SJCRH30 (cell line): ENCODE results near the gene CHST3. TPM values are rescaled to one million over a fixed set of nuclear protein-coding genes. Genes with fewer than 3 reads are reported as not detected.

Source experiments
- DNase-seq, 2 experiments: peaks; one replicate each; pipeline ENCODE4 v3.0.0-alpha.2; 2015 to 2020
- H3K27ac ChIP-seq: fragments of 250-450 bp; sonication (Bioruptor Pico); 2 replicates; pipeline ENCODE4 v1.5.1; 2020; ENCODE audit warnings: mild to moderate bottlenecking, moderate library complexity
- H3K27me3 ChIP-seq: fragments of 250-450 bp; sonication (Bioruptor Pico); 2 replicates; pipeline ENCODE4 v1.5.1; 2020; ENCODE audit warnings: mild to moderate bottlenecking, moderate library complexity
- H3K36me3 ChIP-seq: fragments of 250-450 bp; sonication (Bioruptor Pico); 2 replicates; pipeline ENCODE4 v1.5.1; 2020; ENCODE audit warnings: mild to moderate bottlenecking, moderate library complexity
- H3K4me1 ChIP-seq: fragments of 250-450 bp; sonication (Bioruptor Pico); 2 replicates; pipeline ENCODE4 v1.5.1; 2020; ENCODE audit warnings: mild to moderate bottlenecking, moderate library complexity
- H3K4me3 ChIP-seq: fragments of 250-450 bp; sonication (Bioruptor Pico); 2 replicates; pipeline ENCODE4 v1.5.1; 2020; ENCODE audit warnings: mild to moderate bottlenecking, moderate library complexity
- H3K9me3 ChIP-seq: fragments of 250-450 bp; sonication (Bioruptor Pico); replicated peaks from 2 replicates; pipeline ENCODE4 v1.5.1; 2020; ENCODE audit warnings: mild to moderate bottlenecking, moderate library complexity
- total RNA-seq: library from RNA; depleted of rRNA; stranded (reverse); fragments of >200 nt; shearing (Covaris generic); gene quantifications from 2 replicates; pipeline ENCODE4 v1.2.3, GENCODE V29; 2014

Gene CHST3
- total RNA-seq, 1 experiment from 2014 or later, result 10.1 TPM

GRCh38 chr10:71939304-71939703 is 24.9 kb upstream of the CHST3 start:
- DNase-seq, result no peak

GRCh38 chr10:71939861-71940474 is 24.2 kb upstream of the CHST3 start:
- DNase-seq, result no peak
- H3K27me3 ChIP-seq, result no peaks in the 10 kb centered on the region
- no peak overlapping the region for H3K4me3 ChIP-seq
- H3K36me3 ChIP-seq, result no peaks in the 10 kb centered on the region
- H3K27ac ChIP-seq, result no peak overlapping the region
- no peaks in the 10 kb centered on the region for H3K4me1 ChIP-seq
- no peaks in the 10 kb centered on the region for H3K9me3 ChIP-seq

More at GRCh38 chr10:71939304-71939703, 24.9 kb upstream of the CHST3 start:
- Histone ChIP-seq H3K4me1 (no peaks in the 10 kb centered on the region), H3K27me3 (no peaks in the 10 kb centered on the region), H3K4me3 (no peak overlapping the region), H3K36me3 (no peaks in the 10 kb centered on the region), H3K9me3 (no peaks in the 10 kb centered on the region), H3K27ac (no peak overlapping the region)

GRCh38 chr10:71940752-71941151 is 23.4 kb upstream of the CHST3 start:
- no peaks in the 10 kb centered on the region for H3K4me1 ChIP-seq
- H3K27ac ChIP-seq, result no peak overlapping the region
- H3K36me3 ChIP-seq, result no peaks in the 10 kb centered on the region
- H3K27me3 ChIP-seq, result no peaks in the 10 kb centered on the region
- no peak overlapping the region for H3K4me3 ChIP-seq
- no peak for DNase-seq
- H3K9me3 ChIP-seq, result peaks cover 2% of the 10 kb centered on the region

- H3K36me3 ChIP-seq, result no peaks in the 10 kb centered on the region
- no peak overlapping the region for H3K4me3 ChIP-seq
- H3K4me1 ChIP-seq, result no peaks in the 10 kb centered on the region
- no peaks in the 10 kb centered on the region for H3K27me3 ChIP-seq
- no peak overlapping the region for H3K27ac ChIP-seq
- DNase-seq, result no peak
- peaks cover 8% of the 10 kb centered on the region for H3K9me3 ChIP-seq
Measured at GRCh38 chr10:71941318-71941717, 22.9 kb upstream of the CHST3 start.

GRCh38 chr10:71945819-71946474 is 18.2 kb upstream of the CHST3 start:
- no peaks in the 10 kb centered on the region for H3K36me3 ChIP-seq
- no peak overlapping the region for H3K27ac ChIP-seq
- no peaks in the 10 kb centered on the region for H3K27me3 ChIP-seq
- H3K4me1 ChIP-seq, result no peaks in the 10 kb centered on the region
- peaks cover 11% of the 10 kb centered on the region for H3K9me3 ChIP-seq
- H3K4me3 ChIP-seq, result no peak overlapping the region
- peak in 1 of 2 experiments; percentile 27 for DNase-seq

- no peaks in the 10 kb centered on the region for H3K4me1 ChIP-seq
- H3K36me3 ChIP-seq, result no peaks in the 10 kb centered on the region
- no peaks in the 10 kb centered on the region for H3K27me3 ChIP-seq
- H3K4me3 ChIP-seq, result no peak overlapping the region
- H3K27ac ChIP-seq, result no peak overlapping the region
- H3K9me3 ChIP-seq, result peaks cover 11% of the 10 kb centered on the region
- DNase-seq, result no peak
Measured at GRCh38 chr10:71946700-71947099, 17.5 kb upstream of the CHST3 start.

- peaks cover 11% of the 10 kb centered on the region for H3K9me3 ChIP-seq
- H3K27me3 ChIP-seq, result no peaks in the 10 kb centered on the region
- H3K4me3 ChIP-seq, result no peak overlapping the region
- no peak for DNase-seq
- H3K36me3 ChIP-seq, result no peaks in the 10 kb centered on the region
- H3K4me1 ChIP-seq, result no peaks in the 10 kb centered on the region
- no peak overlapping the region for H3K27ac ChIP-seq
Measured at GRCh38 chr10:71948496-71949067, 15.6 kb upstream of the CHST3 start.

- H3K9me3 ChIP-seq, result peaks cover 17% of the 10 kb centered on the region
Measured at GRCh38 chr10:71950683-71951082, 13.5 kb upstream of the CHST3 start.

GRCh38 chr10:71952745-71953144 is 11.4 kb upstream of the CHST3 start:
- no peaks in the 10 kb centered on the region for H3K36me3 ChIP-seq
- peaks cover 13% of the 10 kb centered on the region for H3K9me3 ChIP-seq
- H3K27me3 ChIP-seq, result no peaks in the 10 kb centered on the region
- no peak for DNase-seq
- H3K27ac ChIP-seq, result no peak overlapping the region
- no peak overlapping the region for H3K4me3 ChIP-seq
- no peaks in the 10 kb centered on the region for H3K4me1 ChIP-seq

More at GRCh38 chr10:71950683-71951082, 13.5 kb upstream of the CHST3 start:
- Histone ChIP-seq H3K27me3 (no peaks in the 10 kb centered on the region), H3K27ac (no peak overlapping the region), H3K36me3 (no peaks in the 10 kb centered on the region), H3K4me1 (no peaks in the 10 kb centered on the region), H3K4me3 (no peak overlapping the region)
- no peak for DNase-seq

GRCh38 chr10:71957546-71958275 is 6.5 kb upstream of the CHST3 start:
- Histone ChIP-seq H3K27ac (no peak overlapping the region), H3K9me3 (peaks cover 13% of the 10 kb centered on the region), H3K4me3 (no peak overlapping the region), H3K27me3 (no peaks in the 10 kb centered on the region), H3K4me1 (no peaks in the 10 kb centered on the region), H3K36me3 (no peaks in the 10 kb centered on the region)
- no peak for DNase-seq

GRCh38 chr10:71959526-71959925 is 4.7 kb upstream of the CHST3 start:
- Histone ChIP-seq H3K27me3 (no peaks in the 10 kb centered on the region), H3K4me3 (no peak overlapping the region), H3K4me1 (no peaks in the 10 kb centered on the region), H3K9me3 (peaks cover 13% of the 10 kb centered on the region), H3K27ac (no peak overlapping the region), H3K36me3 (no peaks in the 10 kb centered on the region)
- no peak for DNase-seq

GRCh38 chr10:71961831-71962230 is 2.4 kb upstream of the CHST3 start:
- H3K36me3 ChIP-seq, result no peaks in the 10 kb centered on the region
- H3K27me3 ChIP-seq, result no peaks in the 10 kb centered on the region
- H3K9me3 ChIP-seq, result no peaks in the 10 kb centered on the region
- peaks cover 5% of the 10 kb centered on the region; the same call in 1 of the 2 replicates for H3K4me1 ChIP-seq
- no peak overlapping the region for H3K27ac ChIP-seq
- H3K4me3 ChIP-seq, result no peak overlapping the region
- no peak for DNase-seq

- Histone ChIP-seq H3K9me3 (no peaks in the 10 kb centered on the region), H3K27ac (no peak overlapping the region), H3K27me3 (no peaks in the 10 kb centered on the region), H3K4me3 (no peak overlapping the region), H3K36me3 (no peaks in the 10 kb centered on the region), H3K4me1 (peaks cover 5% of the 10 kb centered on the region; the same call in 1 of the 2 replicates)
- DNase-seq, result no peak
Measured at GRCh38 chr10:71962901-71963300, 1.3 kb upstream of the CHST3 start.

GRCh38 chr10:71963351-71964097 is 671 bp upstream of the CHST3 start:
- H3K36me3 ChIP-seq, result no peaks in the 10 kb centered on the region

More at GRCh38 chr10:71963351-71964097, 671 bp upstream of the CHST3 start:
- Histone ChIP-seq H3K4me1 (peaks cover 5% of the 10 kb centered on the region; the same call in 1 of the 2 replicates), H3K9me3 (no peaks in the 10 kb centered on the region), H3K27me3 (no peaks in the 10 kb centered on the region), H3K4me3 (peak overlapping the region; percentile 74), H3K27ac (no peak overlapping the region)
- DNase-seq, result no peak
